Caco-2 (cell line): ENCODE results near the gene ABHD12. TPM values are rescaled to one million over a fixed set of nuclear protein-coding genes. Genes with fewer than 3 reads are reported as not detected.

Source experiments
- BruUV-seq: library from RNA; stranded (reverse); fragments of 400-500 nt; replicated peaks from 2 replicates; lab custom pipeline; 2021; lab: Mats Ljungman, UMichigan
- CTCF ChIA-PET: fragments of 300-600 bp; sonication (Branson Sonifier 250); formaldehyde crosslinking; loops from one replicate; lab custom pipeline; 2022; ENCODE audit warnings: antibody characterized with exemption; lab: Charles Lee
- POLR2A ChIA-PET: fragments of 300-600 bp; sonication (Branson Sonifier 250); formaldehyde crosslinking; loops from one replicate; lab custom pipeline; 2022; ENCODE audit warnings: antibody characterized with exemption; lab: Charles Lee
- DNase-seq, 2 experiments: peaks; one replicate each; pipeline versions ENCODE4 v3.0.0 to v3.0.0-alpha.2; 2020 to 2022
- H3K27me3 ChIP-seq: replicated peaks from 2 replicates; pipeline ENCODE4 v1.6.0; 2011; ENCODE audit warnings: low read length; ENCODE audit not compliant: control insufficient read depth, insufficient read depth
- H3K36me3 ChIP-seq: 2 replicates; pipeline ENCODE4 v1.5.1; 2011; ENCODE audit warnings: low read length; ENCODE audit not compliant: control insufficient read depth, insufficient read depth
- H3K4me1 ChIP-seq: fragments of 250-450 bp; sonication (Bioruptor Pico); 2 replicates; pipeline ENCODE4 v1.5.1; 2020; ENCODE audit warnings: mild to moderate bottlenecking
- H3K4me3 ChIP-seq: 2 replicates; pipeline ENCODE4 v1.5.1; 2011; ENCODE audit warnings: low read depth, mild to moderate bottlenecking, control low read depth, low read length
- H3K9me3 ChIP-seq: fragments of 250-450 bp; sonication (Bioruptor Pico); 2 replicates; pipeline ENCODE4 v1.5.1; 2020; ENCODE audit warnings: mild to moderate bottlenecking, moderate library complexity
- H3K27ac Mint-ChIP-seq: one replicate; pipeline ENCODE4 v1.8.0; 2022; ENCODE audit warnings: mixed read lengths; ENCODE audit not compliant: unreplicated experiment
- H3K27me3 Mint-ChIP-seq: one replicate; pipeline ENCODE4 v1.8.0; 2022; ENCODE audit warnings: mixed read lengths; ENCODE audit not compliant: insufficient read depth, unreplicated experiment
- H3K36me3 Mint-ChIP-seq: one replicate; pipeline ENCODE4 v1.8.0; 2022; ENCODE audit warnings: mild to moderate bottlenecking, mixed read lengths; ENCODE audit not compliant: insufficient read depth, unreplicated experiment
- H3K4me1 Mint-ChIP-seq: one replicate; pipeline ENCODE4 v1.8.0; 2022; ENCODE audit warnings: low read depth, mixed read lengths; ENCODE audit not compliant: unreplicated experiment
- H3K4me3 Mint-ChIP-seq: one replicate; pipeline ENCODE4 v1.8.0; 2022; ENCODE audit warnings: mild to moderate bottlenecking, moderate library complexity, mixed read lengths; ENCODE audit not compliant: unreplicated experiment
- H3K9me3 Mint-ChIP-seq: one replicate; pipeline ENCODE4 v1.8.0; 2022; ENCODE audit warnings: mixed read lengths; ENCODE audit not compliant: unreplicated experiment
- CTCF ChIP-seq, 2 experiments: fragments of 200-600 bp in 1 of 2; IDR thresholded peaks; 1 replicate in 1 of 2; 2 replicates in 1 of 2; pipeline versions ENCODE4 v1.5.1 to v1.8.0; 2011 to 2022; ENCODE audit warnings: antibody characterized with exemption in 1 of 2, control low read depth in 1 of 2, inconsistent platforms in 1 of 2, low read depth in 1 of 2, low read length in 1 of 2, mild to moderate bottlenecking in 1 of 2, moderate library complexity in 1 of 2; ENCODE audit not compliant: insufficient read depth in 1 of 2, severe bottlenecking in 1 of 2, unreplicated experiment in 1 of 2
- intact Hi-C: fragments of 100-400 bp; cut with micrococcal nuclease; formaldehyde crosslinking; loops from one replicate; pipeline ENCODE4 v1.10.0; 2022; ENCODE audit not compliant: unreplicated experiment
- total RNA-seq: library from RNA; stranded (reverse); gene quantifications from 2 replicates; pipeline ENCODE4 v1.2.3, GENCODE V29; 2022

ABHD12 gene
- total RNA-seq, 1 experiment from 2014 or later, result 104 TPM

DNA sequence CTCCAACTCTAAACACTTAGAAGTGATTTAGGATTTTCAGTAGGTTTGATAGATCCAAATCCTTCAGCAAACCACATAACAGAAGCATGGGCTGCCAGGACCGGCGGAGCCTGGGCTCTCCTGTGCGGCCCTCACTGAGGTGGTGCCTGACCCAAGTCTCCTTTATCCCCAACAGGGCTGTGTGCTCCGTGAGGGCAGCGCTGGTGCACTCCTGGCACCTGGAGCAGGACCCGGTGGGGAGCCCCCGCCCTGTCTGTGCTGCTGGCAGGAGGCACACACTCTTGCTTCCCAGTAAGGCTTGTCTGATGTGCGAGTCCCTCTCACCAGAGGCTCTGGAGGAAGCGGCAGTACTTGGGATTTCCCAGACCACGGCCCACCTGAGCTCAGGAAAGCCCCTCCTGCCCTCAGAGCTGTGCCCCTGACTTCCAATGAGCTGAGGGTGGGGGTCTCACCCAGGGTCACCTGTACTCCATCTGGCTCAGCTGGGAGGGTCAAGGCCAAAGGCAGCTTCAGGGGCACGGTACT lies 86.5 kb downstream of the ABHD12 start:
- Histone ChIP-seq H3K27me3 (no peaks in the 10 kb centered on the region), H3K9me3 (no peaks in the 10 kb centered on the region), H3K36me3 (peaks cover 7% of the 10 kb centered on the region), H3K4me1 (peaks cover 2% of the 10 kb centered on the region), H3K4me3 (no peak overlapping the region)
- Mint-ChIP-seq H3K4me3 (no peak overlapping the region), H3K36me3 (peaks cover 61% of the 10 kb centered on the region), H3K27ac (no peak overlapping the region), H3K27me3 (no peaks in the 10 kb centered on the region), H3K9me3 (no peaks in the 10 kb centered on the region), H3K4me1 (peaks cover 1% of the 10 kb centered on the region)
- intact Hi-C loops, result no loop called here
- no peak for DNase-seq
- BruUV-seq, result no TSS peak
- ChIA-PET CTCF (no interaction called here), POLR2A (no interaction called here)
- no peak for TF ChIP-seq CTCF (IDR thresholded peaks at IDR 0.05; ENCODE audit: insufficient read depth in 1 of 2, low read depth in 1 of 2, low read length in 1 of 2, severe bottlenecking in 1 of 2, unreplicated experiment in 1 of 2)

GRCh38 chr20:25303292-25304024 lies 87.2 kb downstream of the ABHD12 start:
- intact Hi-C loops, result no loop called here
- Histone ChIP-seq H3K4me1 (no peaks in the 10 kb centered on the region), H3K36me3 (peaks cover 5% of the 10 kb centered on the region), H3K4me3 (no peak overlapping the region), H3K27me3 (no peaks in the 10 kb centered on the region), H3K9me3 (no peaks in the 10 kb centered on the region)
- peaks cover 62% of the 10 kb centered on the region for H3K36me3 Mint-ChIP-seq
- H3K9me3 Mint-ChIP-seq, result no peaks in the 10 kb centered on the region
- no peak overlapping the region for H3K27ac Mint-ChIP-seq
- TF ChIP-seq CTCF (IDR thresholded peaks at IDR 0.05; ENCODE audit: insufficient read depth in 1 of 2, low read depth in 1 of 2, low read length in 1 of 2, severe bottlenecking in 1 of 2, unreplicated experiment in 1 of 2), result no peak
- ChIA-PET POLR2A (no interaction called here), CTCF (no interaction called here)
- BruUV-seq, result no TSS peak
- H3K27me3 Mint-ChIP-seq, result no peaks in the 10 kb centered on the region
- no peak overlapping the region for H3K4me3 Mint-ChIP-seq
- no peak for DNase-seq
- H3K4me1 Mint-ChIP-seq, result no peaks in the 10 kb centered on the region

DNA sequence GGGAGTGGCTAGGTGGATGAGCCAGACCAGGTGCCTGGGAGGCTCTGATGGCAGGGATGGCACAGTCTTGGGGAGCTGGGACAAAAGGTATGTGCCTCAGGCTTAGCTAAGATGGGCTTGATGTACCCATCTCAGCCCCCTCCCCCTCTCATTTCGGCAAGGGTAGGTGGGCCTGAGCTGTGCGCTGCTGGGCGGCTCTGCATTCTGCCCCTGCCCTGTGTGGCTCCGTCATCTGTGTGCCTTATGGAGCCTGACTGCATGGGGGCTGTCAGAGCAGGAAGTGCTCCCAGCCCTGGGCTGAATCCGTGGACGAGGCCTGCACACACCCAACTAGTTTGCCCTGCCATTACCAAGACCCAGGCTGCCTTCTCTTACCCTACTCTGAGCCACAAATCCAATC lies 88.0 kb downstream of the ABHD12 start:
- Mint-ChIP-seq H3K4me1 (no peaks in the 10 kb centered on the region), H3K36me3 (peaks cover 62% of the 10 kb centered on the region), H3K27ac (no peak overlapping the region), H3K4me3 (no peak overlapping the region), H3K9me3 (no peaks in the 10 kb centered on the region), H3K27me3 (no peaks in the 10 kb centered on the region)
- peaks cover 3% of the 10 kb centered on the region for H3K36me3 ChIP-seq
- TF ChIP-seq CTCF (IDR thresholded peaks at IDR 0.05; ENCODE audit: insufficient read depth in 1 of 2, low read depth in 1 of 2, low read length in 1 of 2, severe bottlenecking in 1 of 2, unreplicated experiment in 1 of 2), result no peak
- POLR2A ChIA-PET, result no interaction called here
- H3K4me1 ChIP-seq, result no peaks in the 10 kb centered on the region
- DNase-seq, result no peak
- no peak overlapping the region for H3K4me3 ChIP-seq
- intact Hi-C loops, result no loop called here
- no TSS peak for BruUV-seq
- H3K27me3 ChIP-seq, result no peaks in the 10 kb centered on the region
- CTCF ChIA-PET, result no interaction called here
- H3K9me3 ChIP-seq, result no peaks in the 10 kb centered on the region
